Mesendoderm (in vitro differentiated cells): Measurements from ENCODE around the gene SLC20A1.

Source experiments
- DNase-seq: peaks from one replicate; pipeline ENCODE4 v3.0.0; 2013
- H2AK5ac ChIP-seq: 2 replicates; pipeline ENCODE4 v1.6.1; 2013; ENCODE audit warnings: low read length, inconsistent platforms
- H2BK120ac ChIP-seq: 2 replicates; pipeline ENCODE4 v1.6.1; 2013; ENCODE audit warnings: low read depth, mild to moderate bottlenecking, low read length, moderate library complexity, mixed read lengths
- H2BK15ac ChIP-seq: replicated peaks from 2 replicates; pipeline ENCODE4 v1.6.1; 2013; ENCODE audit warnings: low read depth, mild to moderate bottlenecking, moderate library complexity
- H2BK5ac ChIP-seq: 2 replicates; pipeline ENCODE4 v1.6.1; 2013; ENCODE audit warnings: low read length, inconsistent platforms
- H3K18ac ChIP-seq: 2 replicates; pipeline ENCODE4 v1.6.1; 2013; ENCODE audit warnings: mild to moderate bottlenecking, low read length, mixed read lengths
- H3K23ac ChIP-seq: one replicate; pipeline ENCODE4 v1.6.1; 2013; ENCODE audit warnings: low read length
- H3K27ac ChIP-seq: 2 replicates; pipeline ENCODE4 v1.5.1; 2013; ENCODE audit warnings: low read depth, mild to moderate bottlenecking, inconsistent platforms, low read length, moderate library complexity
- H3K27me3 ChIP-seq: 2 replicates; pipeline ENCODE4 v1.6.1; 2013; ENCODE audit warnings: low read length, control low read depth, mild to moderate bottlenecking, inconsistent platforms; ENCODE audit not compliant: insufficient read depth, poor library complexity
- H3K36me3 ChIP-seq: 2 replicates; pipeline ENCODE4 v1.6.1; 2013; ENCODE audit warnings: low read length, inconsistent platforms; ENCODE audit not compliant: control insufficient read depth, insufficient read depth
- H3K4ac ChIP-seq: one replicate; pipeline ENCODE4 v1.6.1; 2013; ENCODE audit warnings: low read depth, mild to moderate bottlenecking, low read length, moderate library complexity
- H3K4me1 ChIP-seq: 2 replicates; pipeline ENCODE4 v1.6.1; 2013; ENCODE audit warnings: low read depth, low read length, inconsistent platforms; ENCODE audit not compliant: control insufficient read depth
- H3K4me2 ChIP-seq: 2 replicates; pipeline ENCODE4 v1.6.1; 2013; ENCODE audit warnings: low read length
- H3K4me3 ChIP-seq: 2 replicates; pipeline ENCODE4 v1.5.1; 2013; ENCODE audit warnings: mild to moderate bottlenecking, low read length
- H3K56ac ChIP-seq: one replicate; pipeline ENCODE4 v1.6.1; 2013; ENCODE audit warnings: low read length
- H3K79me1 ChIP-seq: 2 replicates; pipeline ENCODE4 v1.6.1; 2013; ENCODE audit warnings: low read length, inconsistent platforms
- H3K79me2 ChIP-seq: 2 replicates; pipeline ENCODE4 v1.6.1; 2013; ENCODE audit warnings: mild to moderate bottlenecking, low read length; ENCODE audit not compliant: control insufficient read depth, insufficient read depth
- H3K9ac ChIP-seq: 2 replicates; pipeline ENCODE4 v1.6.1; 2013; ENCODE audit warnings: low read length, inconsistent platforms
- H4K5ac ChIP-seq: one replicate; pipeline ENCODE4 v1.6.1; 2013; ENCODE audit warnings: low read length
- H4K8ac ChIP-seq: one replicate; pipeline ENCODE4 v1.6.1; 2013; ENCODE audit warnings: low read depth, mild to moderate bottlenecking, control low read depth, low read length, moderate library complexity
- WGBS: extraction: QIAGEN DNeasy Blood & Tissue Kit; methylation state at CpG from one replicate; pipeline ENCODE4 v1.1.7; 2013; ENCODE audit warnings: low lambda C conversion rate, missing lambda C conversion rate; ENCODE audit not compliant: insufficient coverage; ENCODE audit errors: extremely low coverage; 5-methylcytosine and 5-hydroxymethylcytosine counted together

The SLC20A1 gene

GRCh38 chr2:112656679-112657078, 10.9 kb downstream of the SLC20A1 start:
- no peak overlapping the region for H2BK120ac ChIP-seq
- H3K27me3 ChIP-seq, result no peaks in the 10 kb centered on the region
- H3K18ac ChIP-seq, result no peak overlapping the region
- peaks cover 15% of the 10 kb centered on the region for H3K79me1 ChIP-seq
- no peak overlapping the region for H3K27ac ChIP-seq
- no peak overlapping the region for H2BK15ac ChIP-seq
- no peak overlapping the region for H3K4ac ChIP-seq
- H3K56ac ChIP-seq, result no peak overlapping the region
- H4K8ac ChIP-seq, result no peak overlapping the region
- no CpG with 5 or more reads among the region's 4 CpGs for WGBS
- DNase-seq, result no peak
- H2BK5ac ChIP-seq, result no peak overlapping the region
- no peak overlapping the region for H4K5ac ChIP-seq
- H3K23ac ChIP-seq, result no peak overlapping the region
- no peaks in the 10 kb centered on the region for H3K4me1 ChIP-seq
- H3K4me2 ChIP-seq, result no peak overlapping the region
- H3K4me3 ChIP-seq, result no peak overlapping the region
- no peak overlapping the region for H3K9ac ChIP-seq
- peaks cover 18% of the 10 kb centered on the region for H3K36me3 ChIP-seq
- H2AK5ac ChIP-seq, result no peak overlapping the region
- H3K79me2 ChIP-seq, result peaks cover 2% of the 10 kb centered on the region

DNA sequence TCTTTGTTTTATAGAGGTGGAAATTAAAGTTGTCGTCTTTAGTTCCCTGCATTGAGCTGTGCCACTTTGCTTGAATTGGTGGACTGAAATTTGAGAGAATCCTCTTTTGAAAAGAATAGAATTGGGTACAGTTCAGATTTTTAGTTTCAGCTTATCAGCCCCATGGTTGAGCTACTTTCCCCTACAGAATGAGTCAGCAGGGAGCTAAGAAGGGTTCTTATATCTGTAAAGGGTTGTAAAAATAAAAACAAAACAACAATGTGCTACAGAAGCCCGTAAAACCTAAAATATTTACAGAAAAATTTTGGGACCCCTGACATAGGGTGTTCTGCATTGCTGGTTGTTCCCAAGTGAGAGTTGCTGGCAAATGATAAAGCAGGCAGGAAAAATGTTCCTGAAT, 12.6 kb downstream of the SLC20A1 start:
- no peak overlapping the region for H4K5ac ChIP-seq
- no peak overlapping the region for H3K27ac ChIP-seq
- H3K79me2 ChIP-seq, result no peaks in the 10 kb centered on the region
- DNase-seq, result no peak
- H2BK120ac ChIP-seq, result no peak overlapping the region
- no peak overlapping the region for H2BK15ac ChIP-seq
- peaks cover 12% of the 10 kb centered on the region for H3K79me1 ChIP-seq
- H2AK5ac ChIP-seq, result no peak overlapping the region
- H3K18ac ChIP-seq, result no peak overlapping the region
- no peak overlapping the region for H2BK5ac ChIP-seq
- no peaks in the 10 kb centered on the region for H3K27me3 ChIP-seq
- H3K56ac ChIP-seq, result no peak overlapping the region
- no peak overlapping the region for H3K4ac ChIP-seq
- H4K8ac ChIP-seq, result no peak overlapping the region
- no peak overlapping the region for H3K9ac ChIP-seq
- peaks cover 19% of the 10 kb centered on the region for H3K36me3 ChIP-seq
- no peak overlapping the region for H3K4me3 ChIP-seq
- no peaks in the 10 kb centered on the region for H3K4me1 ChIP-seq
- no peak overlapping the region for H3K4me2 ChIP-seq
- H3K23ac ChIP-seq, result no peak overlapping the region
- no CpG with 5 or more reads among the region's 2 CpGs for WGBS

DNA sequence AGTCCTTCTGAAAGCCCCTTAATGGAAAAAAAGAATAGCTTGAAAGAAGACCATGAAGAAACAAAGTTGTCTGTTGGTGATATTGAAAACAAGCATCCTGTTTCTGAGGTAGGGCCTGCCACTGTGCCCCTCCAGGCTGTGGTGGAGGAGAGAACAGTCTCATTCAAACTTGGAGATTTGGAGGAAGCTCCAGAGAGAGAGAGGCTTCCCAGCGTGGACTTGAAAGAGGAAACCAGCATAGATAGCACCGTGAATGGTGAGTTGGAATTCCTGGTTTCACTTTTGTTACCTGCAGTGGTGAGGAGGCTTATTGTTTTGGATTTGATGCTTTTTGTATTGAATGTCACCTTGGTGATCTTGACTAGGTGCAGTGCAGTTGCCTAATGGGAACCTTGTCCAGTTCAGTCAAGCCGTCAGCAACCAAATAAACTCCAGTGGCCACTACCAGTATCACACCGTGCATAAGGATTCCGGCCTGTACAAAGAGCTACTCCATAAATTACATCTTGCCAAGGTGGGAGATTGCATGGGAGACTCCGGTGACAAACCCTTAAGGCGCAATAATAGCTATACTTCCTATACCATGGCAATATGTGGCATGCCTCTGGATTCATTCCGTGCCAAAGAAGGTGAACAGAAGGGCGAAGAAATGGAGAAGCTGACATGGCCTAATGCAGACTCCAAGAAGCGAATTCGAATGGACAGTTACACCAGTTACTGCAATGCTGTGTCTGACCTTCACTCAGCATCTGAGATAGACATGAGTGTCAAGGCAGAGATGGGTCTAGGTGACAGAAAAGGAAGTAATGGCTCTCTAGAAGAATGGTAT, 13.3 kb downstream of the SLC20A1 start:
- Histone ChIP-seq H3K9ac (no peak overlapping the region), H3K79me2 (no peaks in the 10 kb centered on the region), H3K4me1 (no peaks in the 10 kb centered on the region), H2AK5ac (no peak overlapping the region), H3K4ac (no peak overlapping the region), H3K79me1 (peaks cover 12% of the 10 kb centered on the region), H3K18ac (no peak overlapping the region), H3K4me2 (no peak overlapping the region), H3K27ac (no peak overlapping the region), H3K27me3 (no peaks in the 10 kb centered on the region), H4K5ac (no peak overlapping the region), H2BK120ac (no peak overlapping the region), H4K8ac (no peak overlapping the region), H3K4me3 (no peak overlapping the region), H3K56ac (no peak overlapping the region), H2BK5ac (no peak overlapping the region), H3K23ac (no peak overlapping the region), H2BK15ac (no peak overlapping the region), H3K36me3 (peaks cover 20% of the 10 kb centered on the region)
- DNase-seq, result no peak
- no CpG with 5 or more reads among the region's 11 CpGs for WGBS

- H2BK15ac ChIP-seq, result no peak overlapping the region
- no peak overlapping the region for H4K5ac ChIP-seq
- DNase-seq, result no peak
- H2BK5ac ChIP-seq, result no peak overlapping the region
- no peaks in the 10 kb centered on the region for H3K27me3 ChIP-seq
- no peak overlapping the region for H3K56ac ChIP-seq
- H3K9ac ChIP-seq, result no peak overlapping the region
- H3K4me3 ChIP-seq, result no peak overlapping the region
- H3K27ac ChIP-seq, result no peak overlapping the region
- no peak overlapping the region for H3K23ac ChIP-seq
- H3K4me1 ChIP-seq, result no peaks in the 10 kb centered on the region
- no peak overlapping the region for H2AK5ac ChIP-seq
- no peak overlapping the region for H3K4me2 ChIP-seq
- H3K79me2 ChIP-seq, result no peaks in the 10 kb centered on the region
- H2BK120ac ChIP-seq, result no peak overlapping the region
- peaks cover 22% of the 10 kb centered on the region for H3K36me3 ChIP-seq
- no peak overlapping the region for H3K18ac ChIP-seq
- H3K79me1 ChIP-seq, result peaks cover 12% of the 10 kb centered on the region
- no peak overlapping the region for H4K8ac ChIP-seq
- no peak overlapping the region for H3K4ac ChIP-seq
Measured at GRCh38 chr2:112660138-112660537, 14.4 kb downstream of the SLC20A1 start.

DNA sequence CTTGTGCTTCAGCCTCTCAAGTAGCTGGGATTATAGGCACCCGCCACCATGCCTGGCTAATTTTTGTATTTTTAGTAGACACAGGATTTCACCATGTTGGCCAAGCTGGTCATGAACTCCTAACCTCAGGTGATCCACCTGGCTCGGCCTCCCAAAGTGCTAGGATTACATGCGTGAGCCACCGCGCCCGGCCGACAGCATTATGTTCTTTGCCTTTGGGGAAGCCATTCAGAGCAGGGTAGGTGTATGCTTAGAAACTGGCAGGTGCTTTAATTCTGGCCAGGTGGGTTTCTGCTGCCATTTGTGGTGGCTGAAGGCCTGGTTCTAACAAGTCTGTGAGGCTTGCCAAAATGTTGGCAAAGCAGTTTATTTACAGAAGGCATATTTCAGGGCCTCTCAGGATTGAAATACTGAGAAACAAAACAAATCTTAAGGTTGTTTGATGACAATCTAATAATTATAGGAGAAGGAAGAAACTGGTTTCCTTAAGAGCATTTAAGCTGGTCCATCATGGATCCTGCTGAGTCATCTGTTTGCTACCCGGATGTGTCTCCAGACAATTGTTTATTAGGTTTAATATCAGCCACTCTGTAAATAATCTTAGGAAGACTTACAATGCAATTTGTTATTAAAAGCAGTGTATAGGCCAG, 16.0 kb downstream of the SLC20A1 start:
- no peak overlapping the region for H3K4me2 ChIP-seq
- no peak overlapping the region for H2BK5ac ChIP-seq
- no peak overlapping the region for H3K4me3 ChIP-seq
- H3K4me1 ChIP-seq, result no peaks in the 10 kb centered on the region
- H3K9ac ChIP-seq, result no peak overlapping the region
- no peak overlapping the region for H3K56ac ChIP-seq
- H3K79me1 ChIP-seq, result peaks cover 10% of the 10 kb centered on the region
- no peak overlapping the region for H3K23ac ChIP-seq
- no peak overlapping the region for H3K18ac ChIP-seq
- no peak overlapping the region for H3K4ac ChIP-seq
- no peak overlapping the region for H2AK5ac ChIP-seq
- H3K36me3 ChIP-seq, result peaks cover 21% of the 10 kb centered on the region
- no peak overlapping the region for H4K5ac ChIP-seq
- H2BK15ac ChIP-seq, result no peak overlapping the region
- DNase-seq, result no peak
- H3K79me2 ChIP-seq, result no peaks in the 10 kb centered on the region
- no peaks in the 10 kb centered on the region for H3K27me3 ChIP-seq
- H3K27ac ChIP-seq, result no peak overlapping the region
- H2BK120ac ChIP-seq, result no peak overlapping the region
- no CpG with 5 or more reads among the region's 8 CpGs for WGBS
- H4K8ac ChIP-seq, result no peak overlapping the region
